SK-N-MC (cell line): ENCODE data around the gene PRR33.

Experiments
- EZH2 ChIP-seq: fragments of 200-600 bp; sonication (generic); IDR thresholded peaks from one replicate; pipeline ENCODE4 v1.6.1; 2017; ENCODE audit warnings: antibody characterized with exemption
- FOXP2 ChIP-seq: optimal IDR thresholded peaks from 2 replicates; pipeline ENCODE3; 2011; ENCODE audit warnings: mild to moderate bottlenecking, moderate library complexity; ENCODE audit not compliant: insufficient read depth; ENCODE audit errors: extremely low read length, control extremely low read depth
- POLR2AphosphoS5 ChIP-seq: IDR thresholded peaks from 2 replicates; pipeline ENCODE4 v1.6.1; 2012; ENCODE audit warnings: mild to moderate bottlenecking, low read depth, low read length, borderline replicate concordance

DNA sequence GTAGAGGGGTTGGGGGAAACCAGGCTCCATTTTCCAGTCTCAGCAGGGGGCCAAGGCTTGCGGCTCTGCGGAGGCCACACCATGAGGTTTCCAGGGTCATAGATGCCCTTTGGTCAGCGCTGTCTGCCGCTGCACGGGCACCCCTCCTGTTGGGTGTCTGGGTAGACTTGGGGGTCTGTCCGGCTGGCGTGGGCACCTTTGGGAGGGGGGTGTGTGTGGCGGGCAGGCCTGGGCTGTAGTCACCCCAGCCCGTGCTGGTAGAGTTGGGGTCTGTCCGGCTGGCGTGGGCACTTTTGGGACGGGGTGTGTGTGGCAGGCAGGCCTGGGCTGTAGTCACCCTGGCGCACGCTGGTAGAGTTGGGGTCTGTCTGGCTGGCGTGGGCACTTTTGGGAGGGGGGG lies 20.2 kb downstream of the PRR33 start:
- TF ChIP-seq POLR2AphosphoS5 (no peak), EZH2 (no peak), FOXP2 (no peak)
